GM12878 (cell line): ENCODE results near the gene ZP2. TPM values are rescaled to one million over a fixed set of nuclear protein-coding genes. Genes with fewer than 3 reads are reported as not detected.

Experiments used
- ATAC-seq: fragments of 200-7000 bp; cut with Tn5 transposase; 3 replicates; pipeline ENCODE4 v1.9.1; 2020; ENCODE audit warnings: mild to moderate bottlenecking, moderate library complexity
- BruUV-seq: library from RNA; stranded (reverse); fragments of 400-500 nt; replicated peaks from 2 replicates; lab custom pipeline; 2021; lab: Mats Ljungman, UMichigan
- CTCF ChIA-PET: fragments of 300-600 bp; sonication (Branson Sonifier 250); formaldehyde crosslinking; extraction: SDS; loops from one replicate; lab custom pipeline; 2021; ENCODE audit warnings: inconsistent platforms; lab: Yijun Ruan, JAX
- POLR2A ChIA-PET: fragments of 350-600 bp; formaldehyde crosslinking; extraction: SDS; loops from one replicate; lab custom pipeline; 2021; ENCODE audit warnings: inconsistent platforms; lab: Charles Lee
- RAD21 ChIA-PET: fragments of 300-600 bp; sonication (Branson Sonifier 250); formaldehyde crosslinking; loops from one replicate; lab custom pipeline; 2023; ENCODE audit warnings: antibody characterized with exemption; ENCODE audit not compliant: unreplicated experiment; lab: Charles Lee
- SMC1A ChIA-PET: fragments of 300-600 bp; sonication (Branson Sonifier 250); formaldehyde crosslinking; loops from one replicate; lab custom pipeline; 2023; ENCODE audit not compliant: unreplicated experiment, uncharacterized antibody; lab: Charles Lee
- DNase-seq: peaks from one replicate; pipeline ENCODE4 v3.0.0-alpha.2; 2011; ENCODE audit warnings: low read depth, low spot score
- FAIRE-seq: peaks from 3 replicates; lab custom pipeline; 2011; peaks lifted over from hg19 to GRCh38; lab: Jason Lieb, UNC
- H2AFZ ChIP-seq: 2 replicates; pipeline ENCODE4 v1.6.0; 2011; ENCODE audit warnings: low read depth, low read length, control low read depth; ENCODE audit not compliant: control insufficient read depth
- H3K27ac ChIP-seq: 2 replicates; pipeline ENCODE4 v1.5.1; 2011; ENCODE audit warnings: control low read depth; ENCODE audit not compliant: control insufficient read depth, insufficient read depth
- H3K27me3 ChIP-seq, 2 experiments: replicated peaks in 1 of 2; 2 replicates each; pipeline versions ENCODE4 v1.6.0 to v1.6.1; 2011; ENCODE audit warnings: low read length in 1 of 2; ENCODE audit not compliant: control insufficient read depth in 2 of 2, insufficient read depth in 2 of 2
- H3K36me3 ChIP-seq, 2 experiments: 2 replicates each; pipeline ENCODE4 v1.5.1; 2011; ENCODE audit warnings: low read length in 1 of 2; ENCODE audit not compliant: control insufficient read depth in 2 of 2, insufficient read depth in 2 of 2
- H3K4me1 ChIP-seq: 2 replicates; pipeline ENCODE4 v1.6.1; 2011; ENCODE audit warnings: mild to moderate bottlenecking, low read length, moderate library complexity, mixed read lengths; ENCODE audit not compliant: control insufficient read depth, insufficient read depth
- H3K4me2 ChIP-seq: 2 replicates; pipeline ENCODE4 v1.6.0; 2011; ENCODE audit warnings: control low read depth; ENCODE audit not compliant: control insufficient read depth, insufficient read depth
- H3K4me3 ChIP-seq: fragments of 200-600 bp; sonication (generic); 2 replicates; pipeline ENCODE4 v1.5.1; 2016
- H3K79me2 ChIP-seq: 2 replicates; pipeline ENCODE4 v1.6.0; 2011; ENCODE audit warnings: low read length; ENCODE audit not compliant: control insufficient read depth, insufficient read depth
- H3K9ac ChIP-seq: 2 replicates; pipeline ENCODE4 v1.8.0; 2011; ENCODE audit warnings: low read length, control low read depth, mixed read lengths; ENCODE audit not compliant: control insufficient read depth, insufficient read depth
- H3K9me3 ChIP-seq: replicated peaks from 3 replicates; pipeline ENCODE4 v1.5.1; 2011; ENCODE audit warnings: mild to moderate bottlenecking, low read length; ENCODE audit not compliant: control insufficient read depth, insufficient read depth
- H4K20me1 ChIP-seq: 2 replicates; pipeline ENCODE4 v1.6.0; 2011; ENCODE audit not compliant: control insufficient read depth, insufficient read depth
- ATF2 ChIP-seq: IDR thresholded peaks from 2 replicates; pipeline ENCODE4 v1.6.1; 2012; ENCODE audit warnings: low read length, inconsistent platforms
- ATF3 ChIP-seq: IDR thresholded peaks from 2 replicates; pipeline ENCODE4 v1.6.1; 2011; ENCODE audit warnings: low read depth, mild to moderate bottlenecking, low read length, moderate library complexity, borderline replicate concordance; ENCODE audit errors: extremely low read depth
- BCLAF1 ChIP-seq: fragments of 450-650 bp; IDR thresholded peaks from 2 replicates; pipeline ENCODE4 v1.6.1; 2017; ENCODE audit warnings: antibody characterized with exemption, mild to moderate bottlenecking, moderate library complexity
- CTCF ChIP-seq, 3 experiments: IDR thresholded peaks in 2 of 3; conservative IDR thresholded peaks in 1 of 3; 2 replicates each; pipeline ENCODE4 v1.5.1; 2011; ENCODE audit warnings: low read depth in 3 of 3, low read length in 3 of 3, mild to moderate bottlenecking in 3 of 3, control low read depth in 2 of 3, moderate library complexity in 2 of 3, inconsistent platforms in 1 of 3, mixed read lengths in 1 of 3; ENCODE audit not compliant: control insufficient read depth in 2 of 3, insufficient read depth in 1 of 3; ENCODE audit errors: extremely low read depth in 1 of 3
- RB1 ChIP-seq: fragments of 450-650 bp; formaldehyde crosslinking; IDR thresholded peaks from 2 replicates; pipeline ENCODE4 v1.6.1; 2017; ENCODE audit warnings: mild to moderate bottlenecking, borderline replicate concordance
- ZBTB4 ChIP-seq: fragments of 450-650 bp; formaldehyde crosslinking; IDR thresholded peaks from 2 replicates; pipeline ENCODE4 v1.4.0; 2022; ENCODE audit warnings: mild to moderate bottlenecking, moderate library complexity
- ZBTB40 ChIP-seq: fragments of 450-650 bp; IDR thresholded peaks from 2 replicates; pipeline ENCODE4 v1.6.1; 2016; ENCODE audit warnings: mild to moderate bottlenecking, moderate library complexity, borderline replicate concordance
- WGBS: methylation state at CpG from one replicate; pipeline ENCODE4 v1.1.6; 2016; ENCODE audit warnings: low lambda C conversion rate; ENCODE audit not compliant: insufficient replicate concordance, insufficient coverage; ENCODE audit errors: missing lambda C conversion rate; 5-methylcytosine and 5-hydroxymethylcytosine counted together
- in situ Hi-C: fragments of 300-500 bp; cut with MboI; formaldehyde crosslinking; loops from 9 replicates; pipeline ENCODE4 v1.14.3; 2018; ENCODE audit warnings: mixed read lengths
- intact Hi-C: fragments of 100-400 bp; cut with micrococcal nuclease; formaldehyde crosslinking; loops from one replicate; pipeline ENCODE4 v1.14.2; 2022; ENCODE audit not compliant: unreplicated experiment
- polyA plus RNA-seq, 11 experiments: library from polyadenylated mRNA; depleted of rRNA in 4 of 11; unstranded in 6 of 11; stranded (reverse) in 5 of 11; fragments of >200 nt; fragmentation: Nextera tagmentation in 4 of 11; fragmentation: Illumina TruSeq in 1 of 11; extraction: Ambion mirVana in 4 of 11; extraction: Trizol in 1 of 11; gene quantifications; 1 replicate in 1 of 11; 2 replicates in 10 of 11; pipeline versions ENCODE4 v1.2.1 to v1.2.3, GENCODE V29; 2011 to 2016; ENCODE audit warnings: inconsistent platforms in 2 of 11, missing spikeins in 2 of 11, low read depth in 1 of 11
- total RNA-seq, 4 experiments: library from RNA; depleted of rRNA in 3 of 4; stranded (reverse); fragments of >200 nt in 3 of 4; fragmentation: Illumina TruSeq in 1 of 4; extraction: Trizol in 1 of 4; gene quantifications; 2 replicates each; pipeline versions ENCODE4 v1.2.1 to v1.2.3, GENCODE V29; 2013 to 2021

ZP2 gene
- total and polyA plus RNA-seq, 10 of the 15 experiments (the other 5 are each of a cell fraction or from before 2014, with no cell fraction given) = 0.11 to 0.33 (median 0.16) TPM; not detected in 1

GRCh38 chr16:21164521-21165168 is 46.7 kb downstream of the ZP2 start:
- ChIA-PET POLR2A (no interaction called here), SMC1A (interaction anchor here (1.7 kb wide), 1 partner anchor 9 kb away, joined by 4 read pairs; no protein-coding TSS in a partner anchor), RAD21 (no interaction called here), CTCF (no interaction called here)
- H3K4me2 ChIP-seq = no peak overlapping the region
- no peaks in the 10 kb centered on the region for H3K27me3 ChIP-seq
- H3K4me1 ChIP-seq = no peaks in the 10 kb centered on the region
- BruUV-seq = no TSS peak
- no peak overlapping the region for H3K9ac ChIP-seq
- H2AFZ ChIP-seq = no peak overlapping the region
- no peak overlapping the region for H3K27ac ChIP-seq
- intact Hi-C loops (no loop called here), in situ Hi-C loops (no loop called here)
- DNase-seq (no peak), ATAC-seq (no peak), FAIRE-seq (no peak)
- no peaks in the 10 kb centered on the region for H4K20me1 ChIP-seq
- H3K9me3 ChIP-seq = no peaks in the 10 kb centered on the region
- H3K79me2 ChIP-seq = no peaks in the 10 kb centered on the region
- H3K36me3 ChIP-seq = no peaks in the 10 kb centered on the region; a peak in 3 of 4 replicates
- no peak overlapping the region for H3K4me3 ChIP-seq
- WGBS = 94% methylated on average over 7 of the region's 7 CpGs
- TF ChIP-seq BCLAF1 = no peak
- no peak for TF ChIP-seq ATF2
- no peak for TF ChIP-seq ZBTB40
- TF ChIP-seq CTCF (IDR thresholded peaks at IDR 0.05 in 2 of 3, conservative IDR thresholded peaks at IDR 0.05 in 1 of 3; ENCODE audit: control insufficient read depth in 2 of 3, extremely low read depth in 1 of 3, insufficient read depth in 1 of 3, low read depth in 3 of 3, low read length in 3 of 3) = no peak
- TF ChIP-seq ZBTB4 = no peak
- no peak for TF ChIP-seq ATF3
- no peak for TF ChIP-seq RB1
